HepG2 (cell line): ENCODE results near the gene KLHDC1. TPM values are rescaled to one million over a fixed set of nuclear protein-coding genes. Genes with fewer than 3 reads are reported as not detected.

Source experiments
- ELF1 ChIP-seq: sonication (generic); formaldehyde crosslinking; IDR thresholded peaks from 2 replicates; pipeline ENCODE4 v1.4.0; 2020; ENCODE audit warnings: missing genetic modification reagents
- HNRNPL ChIP-seq: fragments of 200-400 bp; formaldehyde crosslinking; IDR thresholded peaks from 2 replicates; pipeline ENCODE4 v1.6.1; 2017; ENCODE audit warnings: mild to moderate bottlenecking, low read depth, low read length
- IKZF4 ChIP-seq: sonication (generic); formaldehyde crosslinking; IDR thresholded peaks from 2 replicates; pipeline ENCODE4 v1.5.1; 2020; ENCODE audit warnings: borderline replicate concordance, mild to moderate bottlenecking, low read depth, missing genetic modification reagents; ENCODE audit errors: not compliant biosample characterization
- MXI1 ChIP-seq: IDR thresholded peaks from 3 replicates; pipeline ENCODE4 v1.6.1; 2012; ENCODE audit warnings: low read depth, low read length, inconsistent platforms, borderline replicate concordance
- RBM22 ChIP-seq: fragments of 200-400 bp; formaldehyde crosslinking; optimal IDR thresholded peaks from 2 replicates; pipeline ENCODE3; 2017; ENCODE audit warnings: mild to moderate bottlenecking, low read length, moderate library complexity
- REL ChIP-seq: sonication (generic); formaldehyde crosslinking; conservative IDR thresholded peaks from 2 replicates; pipeline ENCODE4 v1.8.0; 2022; ENCODE audit warnings: mild to moderate bottlenecking, missing genetic modification reagents, moderate library complexity
- RXRA ChIP-seq: sonication (generic); formaldehyde crosslinking; IDR thresholded peaks from 2 replicates; pipeline ENCODE4 v1.5.1; 2020; ENCODE audit warnings: missing genetic modification reagents
- SMAD1 ChIP-seq: sonication (generic); formaldehyde crosslinking; IDR thresholded peaks from 2 replicates; pipeline ENCODE4 v1.4.0; 2020; ENCODE audit warnings: missing genetic modification reagents, low read depth, mild to moderate bottlenecking, borderline replicate concordance
- SRSF4 ChIP-seq: fragments of 200-400 bp; formaldehyde crosslinking; IDR thresholded peaks from one replicate; pipeline ENCODE4 v1.6.1; 2018; ENCODE audit warnings: mild to moderate bottlenecking, low read depth, low read length, moderate library complexity; ENCODE audit not compliant: poor library complexity, severe bottlenecking
- YEATS4 ChIP-seq: sonication (generic); formaldehyde crosslinking; IDR thresholded peaks from 2 replicates; pipeline ENCODE4 v1.4.0; 2020; ENCODE audit warnings: missing genetic modification reagents, borderline replicate concordance
- ZBTB38 ChIP-seq: sonication (generic); formaldehyde crosslinking; IDR thresholded peaks from 2 replicates; pipeline ENCODE4 v1.5.1; 2020; ENCODE audit warnings: mild to moderate bottlenecking, missing genetic modification reagents
- ZNF557 ChIP-seq: sonication (generic); formaldehyde crosslinking; IDR thresholded peaks from 2 replicates; pipeline ENCODE4 v1.4.0; 2020; ENCODE audit warnings: missing genetic modification reagents
- ZNF660 ChIP-seq: sonication (generic); formaldehyde crosslinking; IDR thresholded peaks from 2 replicates; pipeline ENCODE4 v1.5.1; 2020; ENCODE audit warnings: mild to moderate bottlenecking, low read depth, missing genetic modification reagents, borderline replicate concordance
- ZNF761 ChIP-seq: sonication (generic); formaldehyde crosslinking; conservative IDR thresholded peaks from 2 replicates; pipeline ENCODE4 v1.4.0; 2020; ENCODE audit warnings: mild to moderate bottlenecking, missing genetic modification reagents
- ZNF773 ChIP-seq: sonication (generic); formaldehyde crosslinking; IDR thresholded peaks from 2 replicates; pipeline ENCODE4 v1.4.0; 2020; ENCODE audit warnings: missing genetic modification reagents, borderline replicate concordance
- polyA plus RNA-seq, 8 experiments: library from polyadenylated mRNA; depleted of rRNA in 3 of 8; stranded (reverse) in 7 of 8; unstranded in 1 of 8; fragments of >200 nt; fragmentation: Illumina TruSeq in 4 of 8; extraction: Trizol in 4 of 8; gene quantifications; 2 replicates each; pipeline versions ENCODE4 v1.2.1 to v1.2.3, GENCODE V29; 2011 to 2016; ENCODE audit warnings: low read depth in 4 of 8, missing spikeins in 1 of 8, mixed read lengths in 1 of 8; ENCODE audit not compliant: insufficient read depth in 1 of 8
- total RNA-seq, 5 experiments: library from RNA; depleted of rRNA; stranded (reverse); fragments of >200 nt; fragmentation: Illumina TruSeq; extraction: Trizol; gene quantifications; 2 replicates each; pipeline ENCODE4 v1.2.3, GENCODE V29; 2016; ENCODE audit warnings: low read depth in 1 of 5
- TF ChIP-seq, protein P1 (sequence below): sonication (generic); formaldehyde crosslinking; IDR thresholded peaks from one replicate; pipeline ENCODE4 v1.5.1; 2020; ENCODE audit warnings: mild to moderate bottlenecking, missing genetic modification reagents; ENCODE audit errors: not compliant biosample characterization
- TF ChIP-seq, protein P2 (sequence below): IDR thresholded peaks from 2 replicates; pipeline ENCODE4 v1.6.1; 2016; ENCODE audit warnings: mild to moderate bottlenecking
- TF ChIP-seq, protein P3 (sequence below): sonication (generic); formaldehyde crosslinking; IDR thresholded peaks from 2 replicates; pipeline ENCODE4 v1.4.0; 2020; ENCODE audit warnings: missing genetic modification reagents, borderline replicate concordance

Gene KLHDC1
- total and polyA plus RNA-seq, 2 of the 13 experiments (the other 11 are each of a cell fraction or from before 2014, with no cell fraction given) = 0.11 TPM; not detected in 1

DNA sequence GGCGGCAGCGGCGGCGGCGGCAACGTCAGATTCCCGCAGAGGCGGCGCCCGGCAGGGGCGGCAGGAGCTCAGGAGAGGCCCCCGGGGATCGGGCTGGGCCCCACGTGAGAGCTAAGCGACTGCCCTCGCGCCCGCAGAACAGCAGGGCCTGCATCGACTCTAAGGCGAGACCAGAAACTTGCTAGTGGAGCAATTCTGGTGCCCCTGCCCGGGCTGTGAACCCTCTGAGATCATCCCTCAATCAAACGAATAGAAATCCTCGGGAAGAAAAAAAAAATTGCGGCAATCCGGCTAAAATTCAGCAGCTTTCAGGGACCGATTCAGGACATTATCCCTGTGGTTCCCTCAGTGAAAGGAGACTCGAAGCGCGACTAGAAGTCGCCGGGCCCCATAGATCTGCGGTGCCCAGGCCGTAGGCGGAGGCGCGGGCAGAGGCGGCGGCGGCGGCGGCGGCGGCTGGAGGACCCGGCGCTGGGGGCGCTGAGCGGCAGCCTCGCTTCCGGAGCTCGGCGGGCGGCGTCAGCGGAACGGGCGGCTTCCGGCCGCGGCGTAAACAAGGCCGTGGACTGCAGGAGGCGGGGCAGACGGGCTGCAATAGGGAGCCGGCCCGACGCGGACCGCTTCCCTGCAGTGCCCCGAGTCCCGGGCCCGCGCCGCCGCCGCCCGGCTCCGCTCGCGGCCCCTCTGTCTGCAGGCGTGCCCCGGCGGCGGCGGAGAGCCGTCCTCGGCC, 74.8 kb downstream of the KLHDC1 start, which contains the start of gene KLHDC2 (continued):
- TF ChIP-seq, protein P1, sequence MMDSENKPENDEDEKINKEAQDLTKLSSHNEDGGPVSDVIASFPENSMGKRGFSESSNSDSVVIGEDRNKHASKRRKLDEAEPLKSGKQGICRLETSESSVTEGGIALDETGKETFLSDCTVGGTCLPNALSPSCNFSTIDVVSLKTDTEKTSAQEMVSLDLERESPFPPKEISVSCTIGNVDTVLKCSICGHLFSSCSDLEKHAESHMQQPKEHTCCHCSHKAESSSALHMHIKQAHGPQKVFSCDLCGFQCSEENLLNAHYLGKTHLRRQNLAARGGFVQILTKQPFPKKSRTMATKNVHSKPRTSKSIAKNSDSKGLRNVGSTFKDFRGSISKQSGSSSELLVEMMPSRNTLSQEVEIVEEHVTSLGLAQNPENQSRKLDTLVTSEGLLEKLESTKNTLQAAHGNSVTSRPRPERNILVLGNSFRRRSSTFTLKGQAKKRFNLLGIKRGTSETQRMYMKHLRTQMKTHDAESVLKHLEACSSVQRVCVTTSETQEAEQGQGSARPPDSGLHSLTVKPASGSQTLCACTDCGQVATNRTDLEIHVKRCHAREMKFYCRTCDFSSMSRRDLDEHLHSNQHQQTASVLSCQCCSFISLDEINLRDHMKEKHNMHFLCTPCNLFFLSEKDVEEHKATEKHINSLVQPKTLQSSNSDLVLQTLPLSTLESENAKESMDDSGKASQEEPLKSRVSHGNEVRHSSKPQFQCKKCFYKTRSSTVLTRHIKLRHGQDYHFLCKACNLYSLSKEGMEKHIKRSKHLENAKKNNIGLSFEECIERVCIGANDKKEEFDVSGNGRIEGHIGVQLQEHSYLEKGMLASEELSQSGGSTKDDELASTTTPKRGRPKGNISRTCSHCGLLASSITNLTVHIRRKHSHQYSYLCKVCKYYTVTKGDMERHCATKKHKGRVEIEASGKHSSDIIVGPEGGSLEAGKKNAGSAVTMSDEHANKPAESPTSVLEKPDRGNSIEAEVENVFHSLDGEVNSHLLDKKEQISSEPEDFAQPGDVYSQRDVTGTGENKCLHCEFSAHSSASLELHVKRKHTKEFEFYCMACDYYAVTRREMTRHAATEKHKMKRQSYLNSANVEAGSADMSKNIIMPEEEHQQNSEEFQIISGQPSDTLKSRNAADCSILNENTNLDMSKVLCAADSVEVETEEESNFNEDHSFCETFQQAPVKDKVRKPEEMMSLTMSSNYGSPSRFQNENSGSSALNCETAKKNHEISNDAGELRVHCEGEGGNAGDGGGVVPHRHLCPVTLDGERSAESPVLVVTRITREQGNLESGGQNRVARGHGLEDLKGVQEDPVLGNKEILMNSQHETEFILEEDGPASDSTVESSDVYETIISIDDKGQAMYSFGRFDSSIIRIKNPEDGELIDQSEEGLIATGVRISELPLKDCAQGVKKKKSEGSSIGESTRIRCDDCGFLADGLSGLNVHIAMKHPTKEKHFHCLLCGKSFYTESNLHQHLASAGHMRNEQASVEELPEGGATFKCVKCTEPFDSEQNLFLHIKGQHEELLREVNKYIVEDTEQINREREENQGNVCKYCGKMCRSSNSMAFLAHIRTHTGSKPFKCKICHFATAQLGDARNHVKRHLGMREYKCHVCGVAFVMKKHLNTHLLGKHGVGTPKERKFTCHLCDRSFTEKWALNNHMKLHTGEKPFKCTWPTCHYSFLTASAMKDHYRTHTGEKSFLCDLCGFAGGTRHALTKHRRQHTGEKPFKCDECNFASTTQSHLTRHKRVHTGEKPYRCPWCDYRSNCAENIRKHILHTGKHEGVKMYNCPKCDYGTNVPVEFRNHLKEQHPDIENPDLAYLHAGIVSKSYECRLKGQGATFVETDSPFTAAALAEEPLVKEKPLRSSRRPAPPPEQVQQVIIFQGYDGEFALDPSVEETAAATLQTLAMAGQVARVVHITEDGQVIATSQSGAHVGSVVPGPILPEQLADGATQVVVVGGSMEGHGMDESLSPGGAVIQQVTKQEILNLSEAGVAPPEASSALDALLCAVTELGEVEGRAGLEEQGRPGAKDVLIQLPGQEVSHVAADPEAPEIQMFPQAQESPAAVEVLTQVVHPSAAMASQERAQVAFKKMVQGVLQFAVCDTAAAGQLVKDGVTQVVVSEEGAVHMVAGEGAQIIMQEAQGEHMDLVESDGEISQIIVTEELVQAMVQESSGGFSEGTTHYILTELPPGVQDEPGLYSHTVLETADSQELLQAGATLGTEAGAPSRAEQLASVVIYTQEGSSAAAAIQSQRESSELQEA (CRISPR knock-in tag) = peak; percentile 28
- no peak for TF ChIP-seq IKZF4 (CRISPR knock-in tag)
- TF ChIP-seq SRSF4 = no peak
- TF ChIP-seq, protein P2, sequence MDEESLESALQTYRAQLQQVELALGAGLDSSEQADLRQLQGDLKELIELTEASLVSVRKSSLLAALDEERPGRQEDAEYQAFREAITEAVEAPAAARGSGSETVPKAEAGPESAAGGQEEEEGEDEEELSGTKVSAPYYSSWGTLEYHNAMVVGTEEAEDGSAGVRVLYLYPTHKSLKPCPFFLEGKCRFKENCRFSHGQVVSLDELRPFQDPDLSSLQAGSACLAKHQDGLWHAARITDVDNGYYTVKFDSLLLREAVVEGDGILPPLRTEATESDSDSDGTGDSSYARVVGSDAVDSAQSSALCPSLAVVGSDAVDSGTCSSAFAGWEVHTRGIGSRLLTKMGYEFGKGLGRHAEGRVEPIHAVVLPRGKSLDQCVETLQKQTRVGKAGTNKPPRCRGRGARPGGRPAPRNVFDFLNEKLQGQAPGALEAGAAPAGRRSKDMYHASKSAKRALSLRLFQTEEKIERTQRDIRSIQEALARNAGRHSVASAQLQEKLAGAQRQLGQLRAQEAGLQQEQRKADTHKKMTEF = peak; percentile 38; the same call in 1 of the 2 replicates
- no peak for TF ChIP-seq ZBTB38 (CRISPR knock-in tag)
- TF ChIP-seq RXRA (CRISPR knock-in tag) = peak; percentile 68; the same call in 1 of the 2 replicates
- no peak for TF ChIP-seq ZNF557 (CRISPR knock-in tag)
- TF ChIP-seq, protein P3, sequence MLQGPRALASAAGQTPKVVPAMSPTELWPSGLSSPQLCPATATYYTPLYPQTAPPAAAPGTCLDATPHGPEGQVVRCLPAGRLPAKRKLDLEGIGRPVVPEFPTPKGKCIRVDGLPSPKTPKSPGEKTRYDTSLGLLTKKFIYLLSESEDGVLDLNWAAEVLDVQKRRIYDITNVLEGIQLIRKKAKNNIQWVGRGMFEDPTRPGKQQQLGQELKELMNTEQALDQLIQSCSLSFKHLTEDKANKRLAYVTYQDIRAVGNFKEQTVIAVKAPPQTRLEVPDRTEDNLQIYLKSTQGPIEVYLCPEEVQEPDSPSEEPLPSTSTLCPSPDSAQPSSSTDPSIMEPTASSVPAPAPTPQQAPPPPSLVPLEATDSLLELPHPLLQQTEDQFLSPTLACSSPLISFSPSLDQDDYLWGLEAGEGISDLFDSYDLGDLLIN (CRISPR knock-in tag) = no peak
- TF ChIP-seq ZNF773 (CRISPR knock-in tag) = no peak
- 0 out of 2 replicates have a peak, but pooled peaks have one; percentile 12 for TF ChIP-seq SMAD1 (CRISPR knock-in tag)
- peak; percentile 42; the same call in 1 of the 3 replicates for TF ChIP-seq MXI1
- TF ChIP-seq HNRNPL = no peak
- no peak for TF ChIP-seq ZNF660 (CRISPR knock-in tag)
- TF ChIP-seq ELF1 (CRISPR knock-in tag) = peak; percentile 9
- TF ChIP-seq RBM22 = no peak
- TF ChIP-seq ZNF761 (CRISPR knock-in tag) = no peak
- peak; percentile 90; the same call in 1 of the 2 replicates for TF ChIP-seq YEATS4 (CRISPR knock-in tag)
- no peak for TF ChIP-seq REL (CRISPR knock-in tag)
